Measurements from ENCODE around the gene NUDT14. TPM values are rescaled to one million over a fixed set of nuclear protein-coding genes. Genes with fewer than 3 reads are reported as not detected.
A peak's percentile ranks its signal among the peaks of the same experiment; 100 is the strongest.

The NUDT14 gene
- total and polyA plus RNA-seq, 2 of the 8 experiments (the other 6 are each of a cell fraction or from before 2014, with no cell fraction given): 25.5 to 33.3 TPM

- H2AFZ ChIP-seq (ENCODE audit: low read length): no peak overlapping the region
- no peak overlapping the region for H2BK15ac ChIP-seq (ENCODE audit: low read length)
- ChIA-PET POLR2A (ENCODE audit: partially characterized antibody) (interaction anchor here (0.6 kb wide), 1 partner anchor 62 kb away, joined by 3 read pairs; no protein-coding TSS in a partner anchor), CTCF (ENCODE audit: partially characterized antibody) (interaction anchor here (0.6 to 2.0 kb wide), 14 partner anchors 9 to 1455 kb away, joined by 3 to 8 read pairs (median 4); partner anchors contain the start of gene JAG2)
- peaks cover 0 to 4% of the 10 kb centered on the region in 2 experiments for H4K20me1 ChIP-seq (replicated peaks in 1 of 2; ENCODE audit: control insufficient read depth in 1 of 2, insufficient read depth in 2 of 2, low read length in 2 of 2)
- H3K23ac ChIP-seq (ENCODE audit: insufficient read length): no peak overlapping the region
- no peaks in the 10 kb centered on the region for H3K79me2 ChIP-seq (ENCODE audit: control insufficient read depth in 1 of 2, insufficient read depth in 2 of 2, low read length in 2 of 2)
- no peak overlapping the region for H3K56ac ChIP-seq (replicated peaks; ENCODE audit: insufficient read length, low read depth, low read length)
- H3K4me3 ChIP-seq (ENCODE audit: extremely low read depth in 1 of 4, insufficient read depth in 2 of 4, low read depth in 3 of 4, low read length in 4 of 4): no peak overlapping the region
- no peak overlapping the region for H3K4me2 ChIP-seq (ENCODE audit: insufficient read depth in 1 of 2, low read depth in 2 of 2, low read length in 2 of 2)
- H2BK5ac ChIP-seq (ENCODE audit: low read depth, low read length): no peak overlapping the region
- 93% methylated on average over 25 of the region's 32 CpGs; no CpG with 5 or more reads in 1 of the 2 experiments for WGBS, 2 experiments (ENCODE audit: extremely low coverage in 1 of 2, insufficient coverage in 1 of 2, insufficient read length in 1 of 2, insufficient replicate concordance in 2 of 2, low coverage in 1 of 2, low lambda C conversion rate in 2 of 2, missing lambda C conversion rate in 1 of 2)
- peak overlapping the region; percentile 85; the same call in 1 of the 2 replicates for H4K8ac ChIP-seq (ENCODE audit: extremely low read depth, insufficient read depth, low read length)
- H2AK5ac ChIP-seq (ENCODE audit: low read depth, low read length): no peak overlapping the region
- H2BK12ac ChIP-seq (ENCODE audit: low read depth, low read length): no peak overlapping the region
- no peak overlapping the region for H3K14ac ChIP-seq (ENCODE audit: insufficient read length)
- H3K27ac ChIP-seq (ENCODE audit: low read depth, low read length): no peak overlapping the region
- FAIRE-seq (no peak), DNase-seq (ENCODE audit: low read depth in 1 of 2, low spot score in 2 of 2) (peak in 1 of 2 experiments; percentile 50)
- H2BK20ac ChIP-seq (ENCODE audit: low read length): no peak overlapping the region
- H3K9ac ChIP-seq (replicated peaks in 1 of 4; ENCODE audit: extremely low read depth in 1 of 4, low read depth in 3 of 4, low read length in 3 of 4): no peak overlapping the region
- H3K9me3 ChIP-seq (ENCODE audit: insufficient read depth in 2 of 2, low read depth in 1 of 2, low read length in 1 of 2): peaks cover under 1 to 9% of the 10 kb centered on the region in 2 experiments; a peak in 3 of 4 replicates
- no peaks in the 10 kb centered on the region for H3K79me1 ChIP-seq (ENCODE audit: low read depth, low read length)
- no peak overlapping the region for H2BK120ac ChIP-seq (replicated peaks; ENCODE audit: low read depth, low read length)
- no peak overlapping the region for H3K4ac ChIP-seq (replicated peaks; ENCODE audit: insufficient read length, low read depth, low read length)
- no peak overlapping the region for H3K18ac ChIP-seq (ENCODE audit: extremely low read depth, low read length)
- H4K5ac ChIP-seq (ENCODE audit: insufficient read length, low read depth, low read length): no peak overlapping the region
- H3K36me3 ChIP-seq (ENCODE audit: control insufficient read depth in 2 of 4, insufficient read depth in 4 of 4, low read length in 3 of 4): peaks cover 0 to 4% (median 0%) of the 10 kb centered on the region in 4 experiments; a peak in 2 of 8 replicates
- H4K91ac ChIP-seq (replicated peaks; ENCODE audit: insufficient read length, low read length): no peak overlapping the region
- H3K23me2 ChIP-seq (ENCODE audit: low read depth, low read length): no peaks in the 10 kb centered on the region
- H3K27me3 ChIP-seq (replicated peaks in 1 of 4; ENCODE audit: control insufficient read depth in 3 of 4, extremely low read depth in 1 of 4, insufficient read depth in 3 of 4, low read length in 3 of 4): no peaks in the 10 kb centered on the region
- H3K4me1 ChIP-seq (replicated peaks in 1 of 4; ENCODE audit: control insufficient read depth in 3 of 4, insufficient read depth in 4 of 4, low read length in 3 of 4): peaks cover 0 to 2% (median 0%) of the 10 kb centered on the region in 4 experiments; a peak in 1 of 7 replicates
- TF ChIP-seq RAD21 (IDR thresholded peaks at IDR 0.05 in 1 of 2, conservative IDR thresholded peaks at IDR 0.05 in 1 of 2; ENCODE audit: low read depth in 2 of 2, low read length in 2 of 2): peak in 1 of 2 experiments; percentile 29; a peak in 3 of 4 replicates
- no peak for TF ChIP-seq TAF7 (optimal IDR thresholded peaks at IDR 0.05; ENCODE audit: borderline replicate concordance, low read depth, low read length)
- no peak for TF ChIP-seq TCF12 (IDR thresholded peaks at IDR 0.05; ENCODE audit: low read depth, low read length)
- no peak for TF ChIP-seq CREB1 (IDR thresholded peaks at IDR 0.05)
- TF ChIP-seq SP2 (IDR thresholded peaks at IDR 0.05; ENCODE audit: low read length): no peak
- TF ChIP-seq POLR2AphosphoS5 (IDR thresholded peaks at IDR 0.05; ENCODE audit: low read depth, low read length): no peak
- TF ChIP-seq RXRA (IDR thresholded peaks at IDR 0.05; ENCODE audit: insufficient read depth, low read depth, low read length): no peak
- TF ChIP-seq, protein P1, sequence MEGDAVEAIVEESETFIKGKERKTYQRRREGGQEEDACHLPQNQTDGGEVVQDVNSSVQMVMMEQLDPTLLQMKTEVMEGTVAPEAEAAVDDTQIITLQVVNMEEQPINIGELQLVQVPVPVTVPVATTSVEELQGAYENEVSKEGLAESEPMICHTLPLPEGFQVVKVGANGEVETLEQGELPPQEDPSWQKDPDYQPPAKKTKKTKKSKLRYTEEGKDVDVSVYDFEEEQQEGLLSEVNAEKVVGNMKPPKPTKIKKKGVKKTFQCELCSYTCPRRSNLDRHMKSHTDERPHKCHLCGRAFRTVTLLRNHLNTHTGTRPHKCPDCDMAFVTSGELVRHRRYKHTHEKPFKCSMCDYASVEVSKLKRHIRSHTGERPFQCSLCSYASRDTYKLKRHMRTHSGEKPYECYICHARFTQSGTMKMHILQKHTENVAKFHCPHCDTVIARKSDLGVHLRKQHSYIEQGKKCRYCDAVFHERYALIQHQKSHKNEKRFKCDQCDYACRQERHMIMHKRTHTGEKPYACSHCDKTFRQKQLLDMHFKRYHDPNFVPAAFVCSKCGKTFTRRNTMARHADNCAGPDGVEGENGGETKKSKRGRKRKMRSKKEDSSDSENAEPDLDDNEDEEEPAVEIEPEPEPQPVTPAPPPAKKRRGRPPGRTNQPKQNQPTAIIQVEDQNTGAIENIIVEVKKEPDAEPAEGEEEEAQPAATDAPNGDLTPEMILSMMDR (IDR thresholded peaks at IDR 0.05; ENCODE audit: control extremely low read depth in 1 of 3, insufficient read depth in 1 of 3, low read depth in 1 of 3, low read length in 3 of 3): peak in 2 of 3 experiments; percentile 28 to 46; a peak in 2 of 4 replicates
Observed at GRCh38 chr14:105144666-105145380, 36.3 kb downstream of the NUDT14 start.
